Breast epithelium (tissue), 3 donors: Measurements from ENCODE around the gene PRCD.

Experiments
- CTCF ChIP-seq, 3 donors: fragments of 450-650 bp; IDR thresholded peaks; one replicate each; pipeline ENCODE4 v1.5.1; 2016 to 2017; ENCODE audit warnings: antibody characterized with exemption in 3 of 3, mild to moderate bottlenecking in 3 of 3, moderate library complexity in 3 of 3
- POLR2A ChIP-seq: fragments of 450-650 bp; IDR thresholded peaks from one replicate; pipeline ENCODE4 v1.6.1; 2016; ENCODE audit warnings: antibody characterized with exemption, mild to moderate bottlenecking, moderate library complexity

GRCh38 chr17:76527430-76528111 is 12.3 kb upstream of the PRCD start:
- TF ChIP-seq POLR2A (no peak), CTCF (IDR thresholded peaks at IDR 0.05) (peak in 2 of 3 donors; percentile 5 to 26)
